GM12878 (cell line): ENCODE data around the gene FAM117B. TPM values are rescaled to one million over a fixed set of nuclear protein-coding genes. Genes with fewer than 3 reads are reported as not detected.

ENCODE experiments used
- ATAC-seq: fragments of 200-7000 bp; cut with Tn5 transposase; 3 replicates; pipeline ENCODE4 v1.9.1; 2020; ENCODE audit warnings: mild to moderate bottlenecking, moderate library complexity
- BruUV-seq: library from RNA; stranded (reverse); fragments of 400-500 nt; replicated peaks from 2 replicates; lab custom pipeline; 2021; lab: Mats Ljungman, UMichigan
- CTCF ChIA-PET: fragments of 300-600 bp; sonication (Branson Sonifier 250); formaldehyde crosslinking; extraction: SDS; loops from one replicate; lab custom pipeline; 2021; ENCODE audit warnings: inconsistent platforms; lab: Yijun Ruan, JAX
- POLR2A ChIA-PET: fragments of 350-600 bp; formaldehyde crosslinking; extraction: SDS; loops from one replicate; lab custom pipeline; 2021; ENCODE audit warnings: inconsistent platforms; lab: Charles Lee
- RAD21 ChIA-PET: fragments of 300-600 bp; sonication (Branson Sonifier 250); formaldehyde crosslinking; loops from one replicate; lab custom pipeline; 2023; ENCODE audit warnings: antibody characterized with exemption; ENCODE audit not compliant: unreplicated experiment; lab: Charles Lee
- SMC1A ChIA-PET: fragments of 300-600 bp; sonication (Branson Sonifier 250); formaldehyde crosslinking; loops from one replicate; lab custom pipeline; 2023; ENCODE audit not compliant: unreplicated experiment, uncharacterized antibody; lab: Charles Lee
- DNase-seq: peaks from one replicate; pipeline ENCODE4 v3.0.0-alpha.2; 2011; ENCODE audit warnings: low read depth, low spot score
- FAIRE-seq: peaks from 3 replicates; lab custom pipeline; 2011; peaks lifted over from hg19 to GRCh38; lab: Jason Lieb, UNC
- H2AFZ ChIP-seq: 2 replicates; pipeline ENCODE4 v1.6.0; 2011; ENCODE audit warnings: low read depth, low read length, control low read depth; ENCODE audit not compliant: control insufficient read depth
- H3K27ac ChIP-seq: 2 replicates; pipeline ENCODE4 v1.5.1; 2011; ENCODE audit warnings: control low read depth; ENCODE audit not compliant: control insufficient read depth, insufficient read depth
- H3K27me3 ChIP-seq, 2 experiments: replicated peaks in 1 of 2; 2 replicates each; pipeline versions ENCODE4 v1.6.0 to v1.6.1; 2011; ENCODE audit warnings: low read length in 1 of 2; ENCODE audit not compliant: control insufficient read depth in 2 of 2, insufficient read depth in 2 of 2
- H3K36me3 ChIP-seq, 2 experiments: 2 replicates each; pipeline ENCODE4 v1.5.1; 2011; ENCODE audit warnings: low read length in 1 of 2; ENCODE audit not compliant: control insufficient read depth in 2 of 2, insufficient read depth in 2 of 2
- H3K4me1 ChIP-seq: 2 replicates; pipeline ENCODE4 v1.6.1; 2011; ENCODE audit warnings: mild to moderate bottlenecking, low read length, moderate library complexity, mixed read lengths; ENCODE audit not compliant: control insufficient read depth, insufficient read depth
- H3K4me2 ChIP-seq: 2 replicates; pipeline ENCODE4 v1.6.0; 2011; ENCODE audit warnings: control low read depth; ENCODE audit not compliant: control insufficient read depth, insufficient read depth
- H3K4me3 ChIP-seq: fragments of 200-600 bp; sonication (generic); 2 replicates; pipeline ENCODE4 v1.5.1; 2016
- H3K79me2 ChIP-seq: 2 replicates; pipeline ENCODE4 v1.6.0; 2011; ENCODE audit warnings: low read length; ENCODE audit not compliant: control insufficient read depth, insufficient read depth
- H3K9ac ChIP-seq: 2 replicates; pipeline ENCODE4 v1.8.0; 2011; ENCODE audit warnings: low read length, control low read depth, mixed read lengths; ENCODE audit not compliant: control insufficient read depth, insufficient read depth
- H3K9me3 ChIP-seq: replicated peaks from 3 replicates; pipeline ENCODE4 v1.5.1; 2011; ENCODE audit warnings: mild to moderate bottlenecking, low read length; ENCODE audit not compliant: control insufficient read depth, insufficient read depth
- H4K20me1 ChIP-seq: 2 replicates; pipeline ENCODE4 v1.6.0; 2011; ENCODE audit not compliant: control insufficient read depth, insufficient read depth
- ATF7 ChIP-seq: fragments of 450-650 bp; IDR thresholded peaks from 2 replicates; pipeline ENCODE4 v1.6.1; 2016; ENCODE audit warnings: low read depth, mild to moderate bottlenecking
- CBFB ChIP-seq: IDR thresholded peaks from 2 replicates; pipeline ENCODE4 v1.6.1; 2016; ENCODE audit warnings: antibody characterized with exemption, low read depth
- CBX3 ChIP-seq: fragments of 200-600 bp; sonication (generic); IDR thresholded peaks from 2 replicates; pipeline ENCODE4 v1.6.1; 2016; ENCODE audit warnings: low read depth, borderline replicate concordance
- ETV6 ChIP-seq, 2 experiments: fragments of 450-650 bp in 1 of 2; IDR thresholded peaks in 1 of 2; conservative IDR thresholded peaks in 1 of 2; 2 replicates each; pipeline ENCODE4 v1.6.1; 2014; ENCODE audit warnings: antibody characterized with exemption in 1 of 2, borderline replicate concordance in 1 of 2, low read depth in 1 of 2, mild to moderate bottlenecking in 1 of 2, moderate library complexity in 1 of 2
- JUND ChIP-seq: IDR thresholded peaks from 2 replicates; pipeline ENCODE4 v1.6.1; 2012; ENCODE audit warnings: low read depth, mild to moderate bottlenecking, low read length, improper control_type of control experiment, moderate library complexity
- NR2F1 ChIP-seq: fragments of 450-650 bp; conservative IDR thresholded peaks from 2 replicates; pipeline ENCODE4 v1.6.1; 2017; ENCODE audit warnings: mild to moderate bottlenecking
- ZNF592 ChIP-seq: fragments of 450-650 bp; IDR thresholded peaks from 2 replicates; pipeline ENCODE4 v1.6.1; 2017; ENCODE audit warnings: mild to moderate bottlenecking, moderate library complexity
- WGBS: methylation state at CpG from one replicate; pipeline ENCODE4 v1.1.6; 2016; ENCODE audit warnings: low lambda C conversion rate; ENCODE audit not compliant: insufficient replicate concordance, insufficient coverage; ENCODE audit errors: missing lambda C conversion rate; 5-methylcytosine and 5-hydroxymethylcytosine counted together
- in situ Hi-C: fragments of 300-500 bp; cut with MboI; formaldehyde crosslinking; loops from 9 replicates; pipeline ENCODE4 v1.14.3; 2018; ENCODE audit warnings: mixed read lengths
- intact Hi-C: fragments of 100-400 bp; cut with micrococcal nuclease; formaldehyde crosslinking; loops from one replicate; pipeline ENCODE4 v1.14.2; 2022; ENCODE audit not compliant: unreplicated experiment
- polyA plus RNA-seq, 11 experiments: library from polyadenylated mRNA; depleted of rRNA in 4 of 11; unstranded in 6 of 11; stranded (reverse) in 5 of 11; fragments of >200 nt; fragmentation: Nextera tagmentation in 4 of 11; fragmentation: Illumina TruSeq in 1 of 11; extraction: Ambion mirVana in 4 of 11; extraction: Trizol in 1 of 11; gene quantifications; 1 replicate in 1 of 11; 2 replicates in 10 of 11; pipeline versions ENCODE4 v1.2.1 to v1.2.3, GENCODE V29; 2011 to 2016; ENCODE audit warnings: inconsistent platforms in 2 of 11, missing spikeins in 2 of 11, low read depth in 1 of 11
- total RNA-seq, 4 experiments: library from RNA; depleted of rRNA in 3 of 4; stranded (reverse); fragments of >200 nt in 3 of 4; fragmentation: Illumina TruSeq in 1 of 4; extraction: Trizol in 1 of 4; gene quantifications; 2 replicates each; pipeline versions ENCODE4 v1.2.1 to v1.2.3, GENCODE V29; 2013 to 2021

Gene FAM117B
- total and polyA plus RNA-seq, 10 of the 15 experiments (the other 5 are each of a cell fraction or from before 2014, with no cell fraction given): 1.6 to 7.6 (median 4.2) TPM

- Histone ChIP-seq H4K20me1 (no peaks in the 10 kb centered on the region), H2AFZ (no peak overlapping the region), H3K4me1 (no peaks in the 10 kb centered on the region), H3K9me3 (no peaks in the 10 kb centered on the region), H3K4me2 (no peak overlapping the region), H3K27me3 (no peaks in the 10 kb centered on the region), H3K79me2 (no peaks in the 10 kb centered on the region), H3K36me3 (no peaks in the 10 kb centered on the region), H3K9ac (no peak overlapping the region), H3K27ac (no peak overlapping the region), H3K4me3 (no peak overlapping the region)
- in situ Hi-C loops (no loop called here), intact Hi-C loops (no loop called here)
- ChIA-PET RAD21 (no interaction called here), SMC1A (interaction anchor here (0.6 kb wide), 2 partner anchors 42 to 182 kb away, joined by 3 read pairs; no protein-coding TSS in a partner anchor), CTCF (no interaction called here), POLR2A (no interaction called here)
- no TSS peak for BruUV-seq
- no peak for DNase-seq
- 96% methylated on average over 2 of the region's 2 CpGs for WGBS
- no peak for ATAC-seq
- TF ChIP-seq JUND (no peak), ATF7 (no peak)
- FAIRE-seq: no peak
These were observed 54.7 kb downstream of the FAM117B start for GRCh38 chr2:202689459-202689858.

GRCh38 chr2:202689898-202690297 lies 55.1 kb downstream of the FAM117B start:
- no peak for DNase-seq
- no peaks in the 10 kb centered on the region for H3K27me3 ChIP-seq
- no peak for ATAC-seq
- no peaks in the 10 kb centered on the region for H3K79me2 ChIP-seq
- ChIA-PET CTCF (no interaction called here), RAD21 (no interaction called here), POLR2A (no interaction called here), SMC1A (interaction anchor here (0.6 kb wide), 2 partner anchors 43 to 183 kb away, joined by 3 read pairs; no protein-coding TSS in a partner anchor)
- H4K20me1 ChIP-seq: no peaks in the 10 kb centered on the region
- intact Hi-C loops: no loop called here
- in situ Hi-C loops: no loop called here
- H2AFZ ChIP-seq: no peak overlapping the region
- no peak overlapping the region for H3K4me2 ChIP-seq
- no peak overlapping the region for H3K27ac ChIP-seq
- no peak for FAIRE-seq
- WGBS: 73% methylated on average over 2 of the region's 2 CpGs
- H3K4me3 ChIP-seq: no peak overlapping the region
- H3K9ac ChIP-seq: no peak overlapping the region
- no peaks in the 10 kb centered on the region for H3K36me3 ChIP-seq
- H3K9me3 ChIP-seq: no peaks in the 10 kb centered on the region
- BruUV-seq: no TSS peak
- TF ChIP-seq ZNF592 (no peak), NR2F1 (no peak), CBX3 (no peak), CBFB (no peak), ETV6 (conservative IDR thresholded peaks at IDR 0.05 in 1 of 2, IDR thresholded peaks at IDR 0.05 in 1 of 2; ENCODE audit: borderline replicate concordance in 1 of 2, low read depth in 1 of 2) (no peak), ATF7 (no peak)
- TF ChIP-seq, all 136 proteins: peak for 0
- no peaks in the 10 kb centered on the region for H3K4me1 ChIP-seq
